Smooth muscle cell (in vitro differentiated cells): ENCODE measurements around the gene ATM. TPM values are rescaled to one million over a fixed set of nuclear protein-coding genes. Genes with fewer than 3 reads are reported as not detected.

Experiments used
- DNase-seq: peaks from one replicate; lab custom pipeline; 2025; ENCODE audit not compliant: unreplicated experiment; lab: John Stamatoyannopoulos, UW
- H2AFZ ChIP-seq: fragments of 200-600 bp; sonication (generic); 2 replicates; pipeline ENCODE4 v1.6.0; 2016; ENCODE audit warnings: antibody characterized with exemption, low read depth, mild to moderate bottlenecking
- H3F3A ChIP-seq: fragments of 200-600 bp; sonication (generic); 2 replicates; pipeline ENCODE4 v1.6.0; 2017; ENCODE audit warnings: antibody characterized with exemption, low read depth
- H3K27ac ChIP-seq: fragments of 200-600 bp; sonication (generic); 2 replicates; pipeline ENCODE4 v1.5.1; 2016; ENCODE audit warnings: low read depth, mild to moderate bottlenecking
- H3K27me3 ChIP-seq: fragments of 200-600 bp; sonication (generic); 2 replicates; pipeline ENCODE4 v1.6.1; 2016; ENCODE audit warnings: low read depth, mild to moderate bottlenecking
- H3K36me3 ChIP-seq: fragments of 200-600 bp; sonication (generic); 2 replicates; pipeline ENCODE4 v1.5.1; 2016; ENCODE audit warnings: low read depth
- H3K4me1 ChIP-seq: fragments of 200-600 bp; sonication (generic); 2 replicates; pipeline ENCODE4 v1.5.1; 2016; ENCODE audit warnings: low read depth
- H3K4me2 ChIP-seq: fragments of 200-600 bp; sonication (generic); 2 replicates; pipeline ENCODE4 v1.6.0; 2016; ENCODE audit warnings: mild to moderate bottlenecking
- H3K4me3 ChIP-seq: fragments of 200-600 bp; sonication (generic); 2 replicates; pipeline ENCODE4 v1.5.1; 2016; ENCODE audit warnings: mild to moderate bottlenecking
- H3K79me2 ChIP-seq: fragments of 200-600 bp; sonication (generic); 2 replicates; pipeline ENCODE4 v1.6.0; 2016; ENCODE audit warnings: low read depth, mild to moderate bottlenecking
- H3K9ac ChIP-seq: fragments of 200-600 bp; sonication (generic); 2 replicates; pipeline ENCODE4 v1.6.0; 2016; ENCODE audit warnings: low read depth
- H3K9me3 ChIP-seq: fragments of 200-600 bp; sonication (generic); replicated peaks from 2 replicates; pipeline ENCODE4 v1.5.1; 2016; ENCODE audit warnings: low read depth
- H4K20me1 ChIP-seq: fragments of 200-600 bp; sonication (generic); 2 replicates; pipeline ENCODE4 v1.6.0; 2016; ENCODE audit warnings: low read depth
- CTCF ChIP-seq: fragments of 200-600 bp; sonication (generic); IDR thresholded peaks from 2 replicates; pipeline ENCODE4 v1.5.1; 2017; ENCODE audit warnings: borderline replicate concordance, mild to moderate bottlenecking, antibody characterized with exemption; ENCODE audit not compliant: insufficient read depth, poor library complexity, severe bottlenecking
- WGBS: methylation state at CpG from one replicate; pipeline ENCODE4 v1.1.7; 2016; ENCODE audit warnings: low lambda C conversion rate; 5-methylcytosine and 5-hydroxymethylcytosine counted together
- polyA plus RNA-seq: library from polyadenylated mRNA; unstranded; fragments of >200 nt; fragmentation: Nextera tagmentation; extraction: Ambion mirVana; gene quantifications from 2 replicates; pipeline ENCODE4 v1.2.1, GENCODE V29; 2016
- total RNA-seq: library from RNA; depleted of rRNA; stranded (reverse); fragments of >200 nt; gene quantifications from 2 replicates; pipeline ENCODE4 v1.2.3, GENCODE V29; 2014

The ATM gene
- total and polyA plus RNA-seq, 2 experiments from 2014 or later, result 7.6 to 64.6 TPM

GRCh38 chr11:108239076-108239475, 16.2 kb downstream of the ATM start:
- no peaks in the 10 kb centered on the region for H3K9me3 ChIP-seq
- no peaks in the 10 kb centered on the region for H3F3A ChIP-seq
- no peak overlapping the region for H3K27ac ChIP-seq
- H3K27me3 ChIP-seq, result no peaks in the 10 kb centered on the region
- no peaks in the 10 kb centered on the region for H4K20me1 ChIP-seq
- no peak overlapping the region for H3K4me2 ChIP-seq
- TF ChIP-seq CTCF, result no peak
- H3K36me3 ChIP-seq, result peaks cover 4% of the 10 kb centered on the region
- H3K79me2 ChIP-seq, result no peaks in the 10 kb centered on the region
- no peak overlapping the region for H3K4me3 ChIP-seq
- no peak for DNase-seq
- H3K4me1 ChIP-seq, result no peaks in the 10 kb centered on the region
- no peak overlapping the region for H3K9ac ChIP-seq
- no peak overlapping the region for H2AFZ ChIP-seq

GRCh38 chr11:108241330-108242037, 18.6 kb downstream of the ATM start:
- H3K9ac ChIP-seq, result no peak overlapping the region
- H3K4me1 ChIP-seq, result no peaks in the 10 kb centered on the region
- DNase-seq, result no peak
- no peaks in the 10 kb centered on the region for H3K9me3 ChIP-seq
- H3K4me3 ChIP-seq, result no peak overlapping the region
- TF ChIP-seq CTCF, result no peak
- WGBS, result 96% methylated on average over 4 of the region's 4 CpGs
- no peak overlapping the region for H3K4me2 ChIP-seq
- H4K20me1 ChIP-seq, result no peaks in the 10 kb centered on the region
- no peaks in the 10 kb centered on the region for H3K27me3 ChIP-seq
- no peak overlapping the region for H3K27ac ChIP-seq
- no peaks in the 10 kb centered on the region for H3F3A ChIP-seq
- H2AFZ ChIP-seq, result no peak overlapping the region
- H3K79me2 ChIP-seq, result no peaks in the 10 kb centered on the region
- peaks cover 4% of the 10 kb centered on the region for H3K36me3 ChIP-seq

GRCh38 chr11:108242422-108242821, 19.6 kb downstream of the ATM start:
- no peaks in the 10 kb centered on the region for H3K4me1 ChIP-seq
- peaks cover 7% of the 10 kb centered on the region for H3K36me3 ChIP-seq
- 100% methylated on average over 2 of the region's 2 CpGs for WGBS
- no peak overlapping the region for H3K9ac ChIP-seq
- no peak for TF ChIP-seq CTCF
- DNase-seq, result no peak
- no peak overlapping the region for H3K27ac ChIP-seq
- H3K4me3 ChIP-seq, result no peak overlapping the region
- H3K9me3 ChIP-seq, result no peaks in the 10 kb centered on the region
- H3K27me3 ChIP-seq, result no peaks in the 10 kb centered on the region
- no peaks in the 10 kb centered on the region for H3K79me2 ChIP-seq
- no peaks in the 10 kb centered on the region for H3F3A ChIP-seq
- no peaks in the 10 kb centered on the region for H4K20me1 ChIP-seq
- no peak overlapping the region for H2AFZ ChIP-seq
- no peak overlapping the region for H3K4me2 ChIP-seq

GRCh38 chr11:108246308-108246707, 23.4 kb downstream of the ATM start:
- Histone ChIP-seq H3K27ac (no peak overlapping the region), H3K9me3 (no peaks in the 10 kb centered on the region), H3K27me3 (no peaks in the 10 kb centered on the region), H3K4me1 (no peaks in the 10 kb centered on the region), H2AFZ (no peak overlapping the region), H3F3A (no peaks in the 10 kb centered on the region), H3K4me2 (no peak overlapping the region), H3K36me3 (peaks cover 4% of the 10 kb centered on the region), H3K79me2 (no peaks in the 10 kb centered on the region), H3K9ac (no peak overlapping the region), H3K4me3 (no peak overlapping the region), H4K20me1 (no peaks in the 10 kb centered on the region)
- TF ChIP-seq CTCF, result no peak
- DNase-seq, result no peak
- WGBS, result 95% methylated on average over 3 of the region's 3 CpGs
